Measurements from ENCODE around the gene TOP2A.
"Not testable (repeated sequence)": the region's sequence is repeated elsewhere in the genome, so short reads cannot be mapped to it uniquely, and the experiment has no call there.

TOP2A gene

DNA sequence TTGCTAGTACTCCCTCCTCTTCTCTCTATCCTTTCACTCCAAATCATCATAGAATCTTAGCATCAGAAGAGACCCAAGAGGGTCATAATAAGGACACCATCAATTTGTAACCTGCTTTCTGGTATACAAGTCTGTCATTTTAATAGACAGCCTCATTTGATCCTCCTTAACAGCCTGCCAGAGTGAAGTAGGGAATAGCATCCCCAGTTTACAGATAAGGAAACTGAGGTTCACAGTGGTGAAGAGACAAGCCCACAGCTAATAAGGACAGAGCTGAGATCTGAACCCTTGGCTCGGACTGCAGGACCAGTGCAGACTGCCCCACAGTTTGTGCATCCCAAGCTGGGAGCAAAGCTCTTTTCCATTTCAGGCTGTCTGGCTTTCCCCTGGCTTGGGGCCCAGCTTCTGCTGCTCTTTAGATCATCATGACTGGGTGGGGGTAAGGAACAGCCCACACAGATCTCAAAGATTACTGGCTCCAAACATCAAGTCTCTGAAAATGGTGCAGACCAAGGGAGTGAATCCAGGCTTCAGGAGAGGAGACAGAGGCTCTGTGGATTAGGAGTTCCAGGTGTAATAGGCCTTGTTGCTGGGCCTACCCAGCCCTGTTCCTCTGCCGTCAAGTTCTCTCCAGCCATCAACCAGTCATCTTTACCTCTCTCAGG lies 15.3 kb upstream of the TOP2A start:
- in situ Hi-C loops (cut with MboI; ENCODE audit: low sequenced_read_pairs): no loop called here

DNA sequence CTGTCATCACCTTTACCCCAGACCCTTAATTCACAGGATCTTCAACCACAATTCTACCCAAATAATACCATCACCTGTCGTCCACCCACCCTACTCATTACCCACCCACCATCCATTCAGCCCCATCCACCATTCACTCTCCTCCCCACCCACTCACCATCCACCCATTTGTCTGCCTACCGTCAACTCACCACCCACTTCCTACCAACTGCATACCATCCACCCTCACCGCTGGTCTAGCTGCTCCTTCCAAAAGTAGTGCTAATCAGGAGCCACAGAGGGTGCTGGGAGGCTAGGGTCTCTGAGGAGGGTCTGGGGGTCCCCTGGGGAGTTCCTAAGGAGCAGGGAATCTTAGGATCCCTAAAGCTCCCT lies 13.5 kb upstream of the TOP2A start:
- in situ Hi-C loops (cut with MboI; ENCODE audit: low sequenced_read_pairs): no loop called here

DNA sequence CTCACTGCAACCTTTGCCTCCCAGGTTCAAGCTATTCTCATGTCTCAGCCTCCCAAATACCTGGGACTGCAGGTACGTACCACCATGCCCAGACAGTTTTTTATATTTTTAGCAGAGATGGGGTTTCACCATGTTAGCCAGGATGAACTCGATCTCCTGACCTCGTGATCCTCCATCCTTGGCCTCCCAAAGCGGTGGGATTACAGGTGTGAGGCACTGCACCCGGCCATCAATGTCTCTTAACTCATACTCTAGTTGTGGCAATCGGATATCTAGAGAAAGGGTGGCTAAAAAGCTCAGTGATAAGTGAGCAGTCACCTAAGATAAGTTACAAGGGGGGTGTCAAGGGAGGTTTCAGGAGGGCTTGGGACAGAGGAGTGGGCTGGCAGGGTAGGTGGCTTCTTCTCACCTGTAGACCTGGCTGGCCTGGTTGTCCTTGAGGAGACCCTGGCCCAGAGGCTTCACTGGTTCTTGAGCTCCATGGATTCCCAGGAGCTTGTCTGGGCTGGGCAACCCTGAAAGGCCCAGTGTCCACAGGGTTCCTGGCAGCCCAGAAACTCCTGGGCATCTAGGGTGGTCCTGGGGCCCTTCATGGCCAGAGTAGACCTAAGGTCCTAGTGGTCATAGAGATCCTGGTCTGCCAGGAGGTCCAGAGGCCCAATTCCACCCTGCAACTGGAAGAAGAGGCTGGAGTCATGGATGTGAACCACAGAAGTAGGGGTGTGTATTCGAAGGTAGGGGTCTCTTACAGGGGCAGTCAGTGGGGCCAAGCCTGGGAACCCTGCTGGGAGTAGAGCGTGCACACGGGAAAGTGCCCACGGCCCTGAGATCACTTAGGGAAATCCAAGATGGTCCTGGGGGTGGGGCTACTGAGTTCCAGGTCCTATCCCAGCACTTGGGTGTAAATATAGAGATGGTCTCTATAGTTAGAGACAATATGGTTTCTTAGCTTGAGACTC lies 12.9 kb upstream of the TOP2A start:
- in situ Hi-C loops (cut with MboI; ENCODE audit: low sequenced_read_pairs): no loop called here

DNA sequence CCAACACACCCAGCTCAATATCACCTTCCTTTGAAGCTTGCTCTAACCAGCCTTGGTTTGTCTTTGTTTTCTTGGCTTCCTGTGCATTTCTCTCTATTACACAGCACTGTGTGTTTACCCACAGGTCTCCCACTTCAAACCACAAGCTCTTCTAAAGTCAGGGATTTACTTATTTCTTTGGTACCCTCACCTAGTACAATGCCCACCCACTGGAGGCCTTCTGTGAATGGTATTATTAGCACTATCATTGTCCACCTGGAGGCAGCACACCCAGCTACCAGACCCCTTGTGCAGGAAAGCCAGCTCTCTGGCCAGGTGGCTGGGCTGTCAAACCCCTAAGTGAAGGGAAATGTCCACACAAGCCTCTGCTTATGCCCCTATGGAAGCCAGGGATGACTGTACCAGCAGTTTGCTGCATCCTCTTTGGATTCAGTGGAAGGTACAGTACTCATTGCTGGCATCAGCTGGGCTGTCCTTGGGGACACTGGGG lies 9.4 kb upstream of the TOP2A start:
- in situ Hi-C loops (cut with MboI; ENCODE audit: low sequenced_read_pairs): no loop called here

DNA sequence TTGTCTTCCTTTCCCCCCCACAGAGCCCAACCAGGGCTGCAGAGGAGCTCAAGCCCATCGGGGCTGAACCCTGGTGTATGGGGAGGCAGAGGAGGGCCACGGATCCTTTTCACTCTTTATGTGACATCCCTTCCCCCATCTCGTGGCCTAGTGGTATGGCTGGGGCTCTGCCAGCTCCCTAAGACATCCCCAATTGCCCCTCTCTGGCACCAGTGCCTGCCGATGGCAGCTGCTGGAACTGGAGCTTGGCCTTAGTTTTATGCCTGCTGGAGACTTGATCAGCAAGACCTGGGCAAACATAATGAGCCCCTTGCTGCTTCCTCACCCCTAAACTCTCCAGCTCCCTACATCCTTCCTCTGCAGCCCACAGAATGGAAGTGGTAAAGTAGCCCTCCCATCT lies 8.0 kb upstream of the TOP2A start:
- in situ Hi-C loops (cut with MboI; ENCODE audit: low sequenced_read_pairs): no loop called here

DNA sequence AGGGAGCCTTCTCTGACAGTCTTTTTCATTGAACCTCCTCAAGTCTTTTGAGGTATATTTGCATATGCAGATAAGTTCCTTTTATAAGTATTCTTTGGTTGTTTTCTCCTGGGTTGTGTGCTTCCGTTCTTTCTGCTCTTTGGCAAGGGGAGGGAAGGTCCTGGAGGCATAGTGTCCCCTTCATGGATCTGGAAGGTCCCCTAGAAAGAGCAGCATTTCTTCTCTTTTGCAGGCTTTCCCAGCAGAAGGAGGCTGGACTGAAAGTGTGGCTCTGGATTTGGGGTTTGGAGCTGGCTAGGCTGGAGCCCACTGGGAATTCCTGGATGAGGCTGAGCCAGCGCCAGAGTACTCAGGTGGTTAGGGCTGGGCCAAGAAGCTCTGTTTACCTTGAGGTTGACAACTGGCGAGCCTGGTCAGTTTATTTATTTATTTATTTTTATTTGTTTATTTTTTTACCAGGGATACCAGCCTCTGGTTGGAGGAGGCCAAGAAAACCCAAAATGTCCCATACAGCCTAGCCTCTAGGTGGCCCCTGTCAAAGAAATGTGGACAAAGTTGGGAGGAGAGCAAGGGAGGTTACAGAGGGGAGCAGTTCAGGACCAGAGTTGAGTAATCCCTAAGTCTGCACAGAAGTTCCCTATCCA lies 5.4 kb upstream of the TOP2A start:
- in situ Hi-C loops (cut with MboI; ENCODE audit: low sequenced_read_pairs): no loop called here

DNA sequence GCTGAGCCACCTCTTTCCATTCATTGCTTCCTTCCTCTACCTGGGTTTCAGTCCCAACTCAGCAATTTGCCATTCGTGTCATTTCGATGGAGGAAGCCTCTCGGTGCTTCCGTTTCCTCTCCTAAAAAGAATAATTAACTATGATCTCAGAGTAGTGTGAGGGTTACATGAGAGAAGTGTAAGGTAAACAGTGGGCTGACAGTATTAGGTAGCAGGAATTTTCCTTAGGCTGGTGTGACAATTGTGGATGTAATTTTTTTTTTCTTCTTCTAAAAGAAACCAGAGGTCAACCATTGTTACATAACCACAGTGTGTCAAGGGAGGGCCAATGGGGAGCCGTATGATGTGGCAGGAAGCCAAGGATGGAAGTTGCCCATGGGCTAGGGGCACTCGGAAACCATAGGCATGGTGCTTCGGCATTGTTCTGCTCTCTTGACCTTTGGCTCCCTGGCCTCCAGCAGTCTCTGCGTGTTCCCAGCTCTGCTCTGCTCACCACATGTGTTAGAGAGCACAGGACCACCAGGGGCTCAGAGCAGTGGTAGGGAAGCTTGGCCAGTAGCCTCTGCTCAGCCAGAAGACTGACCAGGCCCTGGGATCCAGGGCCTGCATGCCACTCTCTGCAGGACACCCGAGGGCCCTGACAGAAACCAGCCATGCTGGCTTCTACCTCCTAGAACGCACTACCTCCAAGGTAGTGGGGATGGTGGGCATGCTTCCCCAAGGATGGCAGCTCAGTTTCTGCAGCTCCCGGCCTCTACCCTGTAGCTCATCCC lies 2.0 kb upstream of the TOP2A start:
- in situ Hi-C loops (cut with MboI; ENCODE audit: low sequenced_read_pairs): no loop called here

DNA sequence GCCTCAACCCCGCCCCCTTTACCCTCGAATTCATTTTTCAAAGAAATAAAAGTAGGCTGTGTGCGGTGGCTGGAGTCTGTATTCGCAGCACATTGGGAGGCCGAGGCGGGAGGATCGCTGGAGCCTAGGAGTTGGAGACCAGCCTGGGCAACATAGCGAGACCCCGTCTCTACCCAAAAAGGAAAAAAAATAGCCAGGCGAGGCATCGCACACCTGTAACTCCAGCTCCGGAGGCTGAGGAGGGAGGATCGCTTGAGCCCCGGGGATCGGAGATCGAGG lies 671 bp upstream of the TOP2A start:
- in situ Hi-C loops (cut with MboI; ENCODE audit: low sequenced_read_pairs): no loop called here

DNA sequence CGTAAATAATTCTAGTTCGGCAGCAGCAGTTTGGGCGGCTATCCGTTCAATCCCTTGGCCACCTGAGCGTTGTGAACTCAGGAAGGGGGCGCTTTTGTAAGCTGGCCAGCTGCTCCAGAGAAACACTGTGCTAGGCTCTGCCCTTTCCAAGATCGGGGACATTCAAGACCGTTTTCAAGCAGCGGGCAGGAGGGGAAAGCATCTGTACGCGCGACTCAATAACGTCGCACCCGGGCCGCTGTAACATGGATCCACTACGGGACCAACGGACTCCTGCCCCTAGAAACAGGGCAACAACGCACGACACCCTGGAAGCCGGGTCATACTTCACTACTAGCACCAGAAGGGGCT lies 463 bp downstream of the TOP2A start:
- in situ Hi-C loops (cut with MboI; ENCODE audit: low sequenced_read_pairs): no loop called here

DNA sequence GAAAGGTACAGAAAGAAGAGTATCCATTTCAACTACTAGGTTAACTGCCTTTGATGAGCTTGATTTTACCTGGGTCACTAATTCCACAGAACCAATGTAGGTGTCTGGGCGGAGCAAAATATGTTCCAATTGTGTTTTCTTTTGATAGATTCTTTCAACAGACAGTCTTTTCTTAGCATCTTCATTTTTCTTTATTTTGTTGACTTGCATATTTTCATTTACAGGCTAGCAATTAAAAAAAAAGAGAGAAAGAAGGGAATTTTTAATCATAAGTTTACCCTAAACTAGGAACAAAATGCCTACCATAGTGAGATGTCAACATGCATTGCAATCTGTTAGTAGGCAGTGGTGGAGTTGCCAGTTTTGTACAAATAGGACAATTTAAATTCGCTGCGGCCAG lies 1.0 kb downstream of the TOP2A start:
- in situ Hi-C loops (cut with MboI; ENCODE audit: low sequenced_read_pairs): no loop called here

DNA sequence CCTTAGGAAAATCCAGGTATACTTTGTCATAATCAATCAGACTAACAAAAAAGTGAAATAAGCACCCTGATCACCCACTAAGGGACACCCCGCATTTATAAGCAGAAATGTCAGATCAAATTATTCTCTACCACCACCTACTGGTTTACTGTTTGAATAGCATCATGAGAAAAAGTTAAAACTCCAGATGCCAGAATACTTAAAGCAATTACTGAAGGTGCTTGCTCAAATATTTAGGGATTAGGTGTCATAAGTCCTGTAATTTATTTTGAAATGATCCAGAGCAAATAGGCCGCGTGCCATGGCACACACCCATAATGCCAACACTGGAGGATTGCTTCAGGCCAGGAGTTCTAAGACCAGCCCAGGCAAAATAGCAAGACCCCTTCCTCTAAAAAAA lies 2.3 kb downstream of the TOP2A start:
- in situ Hi-C loops (cut with MboI; ENCODE audit: low sequenced_read_pairs): no loop called here

DNA sequence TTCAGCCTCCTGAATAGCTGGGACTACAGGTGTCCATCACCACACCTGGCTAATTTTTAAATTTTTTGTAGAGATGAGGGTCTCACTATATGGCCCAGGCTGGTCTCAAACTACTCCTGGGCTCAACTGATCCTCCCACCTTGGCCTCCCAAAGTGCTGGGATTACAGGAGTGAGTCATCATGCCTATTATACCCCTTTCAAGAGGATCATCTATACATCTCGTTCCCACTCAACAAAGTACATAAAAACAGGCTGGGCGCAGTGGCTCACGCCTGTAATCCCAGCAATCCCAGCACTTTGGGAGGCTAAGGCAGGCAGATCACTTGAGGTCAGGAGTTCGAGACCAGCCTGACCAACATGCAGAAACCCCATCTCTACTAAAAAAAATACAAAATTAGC lies 3.4 kb downstream of the TOP2A start:
- in situ Hi-C loops (cut with MboI; ENCODE audit: low sequenced_read_pairs): not testable (repeated sequence)

DNA sequence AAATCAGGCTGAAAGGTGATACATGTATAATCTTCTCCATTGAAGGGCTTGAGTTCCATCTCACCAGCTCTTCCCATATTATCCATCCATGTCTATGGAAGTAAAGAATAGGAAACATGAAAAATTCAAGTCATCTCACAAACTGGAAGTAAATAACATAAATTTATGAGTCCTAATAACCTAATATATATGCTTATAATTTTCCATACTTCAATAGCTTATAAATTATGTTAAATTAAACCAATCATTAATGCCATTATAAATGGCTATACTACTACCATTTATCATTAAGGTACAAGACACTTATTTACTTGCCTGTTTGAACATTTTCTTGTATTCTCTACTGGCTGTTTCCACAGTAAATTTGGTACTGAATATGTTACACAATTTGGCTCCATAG lies 4.8 kb downstream of the TOP2A start:
- in situ Hi-C loops (cut with MboI; ENCODE audit: low sequenced_read_pairs): no loop called here

DNA sequence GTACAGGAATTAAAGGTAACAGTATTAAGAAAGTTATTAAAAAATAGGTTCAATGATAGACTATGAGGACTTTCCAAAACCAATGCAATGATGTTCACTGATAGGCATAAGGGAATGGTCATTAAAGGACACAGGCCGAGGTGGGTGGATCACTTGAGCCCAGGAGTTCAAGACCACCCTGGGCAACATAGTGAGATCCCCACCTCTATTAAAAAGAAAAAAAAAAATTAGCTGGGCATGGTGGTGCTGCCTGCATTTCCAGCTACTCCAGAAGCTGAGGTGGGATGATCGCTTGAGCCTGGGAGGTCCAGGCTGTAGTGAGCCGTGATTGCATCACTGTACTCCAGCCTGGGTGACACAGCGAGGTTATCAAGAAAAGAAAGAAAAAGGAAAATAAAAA lies 5.9 kb downstream of the TOP2A start:
- in situ Hi-C loops (cut with MboI; ENCODE audit: low sequenced_read_pairs): no loop called here

DNA sequence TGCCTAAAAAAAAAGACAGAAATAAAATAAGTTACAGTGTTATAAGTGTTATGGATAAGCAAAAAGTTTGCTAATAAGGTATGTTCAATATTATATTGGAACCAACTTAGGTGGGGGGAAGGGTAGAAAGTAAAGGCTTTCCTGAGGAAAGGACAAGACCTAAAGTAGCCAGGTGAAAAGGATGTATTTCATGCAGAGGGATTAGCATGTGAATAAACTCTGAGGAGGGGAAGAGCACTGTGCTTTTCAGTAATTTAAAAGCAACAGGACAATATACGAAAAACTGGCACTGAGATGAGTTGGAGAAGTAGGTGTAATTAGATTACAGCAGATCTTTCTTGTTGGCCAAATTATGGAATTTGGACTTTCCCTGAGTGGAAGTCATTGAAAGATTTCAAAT lies 7.6 kb downstream of the TOP2A start:
- in situ Hi-C loops (cut with MboI; ENCODE audit: low sequenced_read_pairs): no loop called here

DNA sequence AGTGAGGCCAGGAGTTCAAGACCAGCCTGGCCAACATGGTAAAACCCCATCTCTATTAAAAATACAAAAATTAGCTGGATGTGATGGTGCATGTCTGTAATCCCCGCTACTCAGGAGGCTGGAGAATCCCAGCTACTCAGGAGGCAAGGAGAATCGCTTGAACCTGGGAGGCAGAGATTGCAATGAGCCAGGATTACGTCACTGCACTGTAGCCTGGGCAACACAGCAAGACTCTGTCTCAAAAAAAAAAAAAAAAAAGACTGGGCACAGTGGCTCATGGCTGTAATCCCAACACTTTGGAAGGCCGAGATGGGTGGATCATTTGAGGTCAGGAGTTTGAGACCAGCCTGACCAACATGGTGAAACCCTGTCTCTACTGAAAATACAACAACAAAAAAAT lies 8.2 kb downstream of the TOP2A start:
- in situ Hi-C loops (cut with MboI; ENCODE audit: low sequenced_read_pairs): not testable (repeated sequence)

DNA sequence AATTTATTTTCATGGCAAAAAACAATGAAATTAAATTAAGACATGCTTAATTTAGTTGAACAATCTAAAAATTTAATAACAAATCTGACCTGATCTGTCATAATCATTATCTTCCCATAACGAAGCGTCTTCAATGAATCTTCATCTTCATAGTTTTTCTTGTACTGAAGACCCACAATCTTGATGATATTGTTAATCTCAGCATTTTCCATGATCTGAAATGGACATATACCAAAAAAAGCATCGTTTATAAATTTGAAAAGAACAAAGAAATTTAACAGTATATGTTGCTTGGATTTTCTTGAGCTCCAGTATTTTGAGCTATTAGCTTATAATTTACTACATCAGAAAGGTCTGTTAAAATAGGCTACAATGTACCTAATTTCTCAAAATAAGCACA lies 10.2 kb downstream of the TOP2A start:
- in situ Hi-C loops (cut with MboI; ENCODE audit: low sequenced_read_pairs): no loop called here

DNA sequence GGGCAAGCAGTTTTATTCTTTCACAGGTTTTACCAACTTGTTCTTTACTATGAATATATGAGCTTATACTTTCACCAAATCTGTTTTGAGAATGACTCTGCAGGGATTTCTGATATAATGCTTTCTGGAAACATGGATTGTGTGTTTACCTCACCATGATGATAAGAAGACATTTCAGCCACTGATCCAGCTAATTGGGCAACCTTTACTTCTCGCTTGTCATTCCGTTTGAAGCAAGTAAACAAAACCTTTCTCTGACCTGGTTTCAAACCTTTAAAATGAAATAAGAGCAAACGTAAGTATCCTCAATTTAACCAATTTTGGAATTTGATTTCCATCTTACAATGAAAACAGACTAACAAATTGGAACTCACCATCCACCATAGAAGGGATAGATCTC lies 13.7 kb downstream of the TOP2A start:
- in situ Hi-C loops (cut with MboI; ENCODE audit: low sequenced_read_pairs): no loop called here

DNA sequence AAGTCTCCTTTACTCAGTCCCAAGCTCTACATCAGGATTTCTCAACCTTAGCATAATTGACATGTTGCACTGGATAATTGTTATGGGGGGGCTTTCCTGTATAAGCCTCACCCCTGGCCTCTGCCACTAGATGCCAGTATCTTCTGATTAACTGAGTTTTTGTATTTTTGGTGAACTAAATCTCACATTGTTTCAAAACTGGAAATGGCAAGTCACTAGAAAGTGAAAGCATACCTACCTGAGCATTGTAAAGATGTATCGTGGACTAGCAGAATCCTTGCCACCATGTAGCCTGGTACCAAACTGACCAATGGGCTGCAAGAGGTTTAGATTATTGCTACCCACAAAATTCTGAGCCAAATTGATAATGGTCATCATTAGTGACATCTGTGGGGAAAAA lies 15.0 kb downstream of the TOP2A start:
- in situ Hi-C loops (cut with MboI; ENCODE audit: low sequenced_read_pairs): no loop called here

DNA sequence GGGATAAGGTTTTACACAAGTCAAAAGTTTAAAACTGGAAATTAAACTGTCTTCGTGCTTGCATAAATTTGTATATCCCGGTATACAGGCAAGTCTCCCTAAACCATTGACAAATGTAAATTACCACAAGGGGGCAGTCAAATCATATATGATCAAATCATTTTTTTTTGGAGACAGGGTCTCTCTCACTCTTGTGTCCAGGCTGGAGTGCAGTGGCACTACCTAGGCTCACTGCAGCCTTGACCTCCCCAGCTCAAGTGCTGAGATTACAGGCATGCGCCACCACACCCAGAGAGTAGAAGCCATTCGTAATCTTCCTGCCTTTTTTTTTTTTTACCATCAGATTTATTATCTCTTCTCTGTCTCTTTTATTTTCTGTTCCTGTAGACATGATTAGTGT lies 18.5 kb downstream of the TOP2A start:
- in situ Hi-C loops (cut with MboI; ENCODE audit: low sequenced_read_pairs): no loop called here

DNA sequence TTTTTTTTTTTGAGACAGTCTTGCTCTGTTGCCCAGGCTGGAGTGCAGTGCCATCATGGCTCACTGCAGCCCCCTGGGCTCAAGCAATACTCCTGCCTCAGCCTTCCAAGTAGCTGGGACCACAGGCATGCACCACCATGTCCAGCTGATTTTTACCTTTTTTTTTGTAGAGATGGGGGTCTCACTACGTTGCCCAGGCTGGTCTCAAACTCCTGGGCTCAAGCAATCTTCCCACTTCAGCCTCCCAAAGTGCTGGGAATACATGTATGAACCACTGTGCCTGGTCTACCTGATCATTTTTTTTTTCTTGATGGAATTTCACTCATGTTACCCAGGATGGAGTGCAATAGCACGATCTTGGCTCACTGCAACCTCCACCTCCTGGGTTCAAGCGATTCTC lies 31.1 kb downstream of the TOP2A start:
- in situ Hi-C loops (cut with MboI; ENCODE audit: low sequenced_read_pairs): not testable (repeated sequence)

Measured in HL-60/S4 treated with retinoic acid at 250 ng/mL for 4 days and 3 days (cell line).